HCT116 (cell line): ENCODE results near the gene SLC35E2B. TPM values are rescaled to one million over a fixed set of nuclear protein-coding genes. Genes with fewer than 3 reads are reported as not detected.

Experiments used
- ATAC-seq: fragments of 200-7000 bp; cut with Tn5 transposase; 2 replicates; pipeline ENCODE4 v1.9.1; 2020; ENCODE audit warnings: mild to moderate bottlenecking, moderate library complexity
- BruUV-seq: library from RNA; stranded (reverse); fragments of 400-500 nt; replicated peaks from 2 replicates; lab custom pipeline; 2021; lab: Mats Ljungman, UMichigan
- CTCF ChIA-PET: fragments of 300-600 bp; sonication (Branson Sonifier 250); formaldehyde crosslinking; loops from one replicate; lab custom pipeline; 2021; ENCODE audit warnings: antibody characterized with exemption; lab: Charles Lee
- POLR2A ChIA-PET: fragments of 300-600, 350-600 bp; sonication (Branson Sonifier 250); formaldehyde crosslinking; loops from one replicate; lab custom pipeline; 2021; ENCODE audit warnings: antibody characterized with exemption; lab: Charles Lee
- RAD21 ChIA-PET, 2 experiments: fragments of 300-600 bp; sonication (Branson Sonifier 250); formaldehyde crosslinking; loops; one replicate each; lab custom pipeline; 2023; ENCODE audit warnings: low total read pairs in 2 of 2; ENCODE audit not compliant: uncharacterized antibody in 2 of 2, unreplicated experiment in 2 of 2, low non-redundant PET in 1 of 2; lab: Charles Lee
- DNase-seq: peaks from one replicate; pipeline ENCODE4 v3.0.0-alpha.2; 2010; ENCODE audit warnings: low read depth, low spot score
- H2AFZ ChIP-seq: fragments of 200-600 bp; shearing (Covaris generic), sonication (generic); 2 replicates; pipeline ENCODE4 v1.6.1; 2017; ENCODE audit warnings: low read depth, mixed run types, mixed read lengths, antibody characterized with exemption, low read length; ENCODE audit not compliant: poor library complexity, severe bottlenecking
- H3K27ac ChIP-seq: 2 replicates; pipeline ENCODE4 v1.5.1; 2012; ENCODE audit warnings: low read depth, low read length
- H3K27me3 ChIP-seq: fragments of 200-600 bp; sonication (generic); 2 replicates; pipeline ENCODE4 v1.6.1; 2016; ENCODE audit warnings: mixed run types, low read length, mixed read lengths; ENCODE audit not compliant: insufficient read depth
- H3K36me3 ChIP-seq, 2 experiments: fragments of 200-500 bp in 1 of 2; fragments of 200-600 bp in 1 of 2; sonication (Bioruptor generic) in 1 of 2; sonication (generic) in 1 of 2; 2 replicates each; pipeline versions ENCODE4 v1.5.1 to v1.6.1; 2014 to 2016; ENCODE audit warnings: low read length in 2 of 2, inconsistent platforms in 1 of 2, mixed read lengths in 1 of 2, mixed run types in 1 of 2; ENCODE audit not compliant: insufficient read depth in 2 of 2, control insufficient read depth in 1 of 2
- H3K4me1 ChIP-seq, 2 experiments: fragments of 200-600 bp in 1 of 2; sonication (generic) in 1 of 2; 2 replicates each; pipeline versions ENCODE4 v1.5.1 to v1.6.1; 2012 to 2017; ENCODE audit warnings: low read length in 2 of 2, inconsistent platforms in 1 of 2, mild to moderate bottlenecking in 1 of 2, mixed read lengths in 1 of 2, mixed run types in 1 of 2, moderate library complexity in 1 of 2; ENCODE audit not compliant: insufficient read depth in 2 of 2, control insufficient read depth in 1 of 2
- H3K4me2 ChIP-seq: fragments of 200-600 bp; sonication (generic); 2 replicates; pipeline ENCODE4 v1.6.1; 2017; ENCODE audit warnings: mixed run types, low read length, mixed read lengths
- H3K4me3 ChIP-seq, 2 experiments: fragments of 200-600 bp in 1 of 2; sonication (generic) in 1 of 2; replicated peaks in 1 of 2; 2 replicates each; pipeline ENCODE4 v1.5.1; 2011 to 2016; ENCODE audit warnings: low read length in 2 of 2, control low read depth in 1 of 2, low read depth in 1 of 2, mild to moderate bottlenecking in 1 of 2, mixed read lengths in 1 of 2, mixed run types in 1 of 2
- H3K79me2 ChIP-seq: fragments of 200-600 bp; sonication (generic); 2 replicates; pipeline ENCODE4 v1.6.1; 2017; ENCODE audit warnings: mild to moderate bottlenecking, mixed run types, low read length, moderate library complexity, mixed read lengths; ENCODE audit not compliant: insufficient read depth
- H3K9ac ChIP-seq: fragments of 200-600 bp; sonication (generic); 2 replicates; pipeline ENCODE4 v1.6.1; 2016; ENCODE audit warnings: low read length, mixed read lengths
- H3K9me2 ChIP-seq: fragments of 200-600 bp; sonication (generic), shearing (Covaris generic); 2 replicates; pipeline ENCODE4 v1.6.1; 2017; ENCODE audit warnings: mixed run types, mild to moderate bottlenecking, moderate library complexity; ENCODE audit not compliant: insufficient read depth
- H3K9me3 ChIP-seq, 2 experiments: fragments of 200-500 bp in 1 of 2; fragments of 200-600 bp in 1 of 2; sonication (Bioruptor generic) in 1 of 2; sonication (generic) in 1 of 2; 2 replicates each; pipeline ENCODE4 v1.6.1; 2014 to 2017; ENCODE audit warnings: low read length in 2 of 2, mixed read lengths in 2 of 2, inconsistent platforms in 1 of 2, low read depth in 1 of 2, mild to moderate bottlenecking in 1 of 2, mixed run types in 1 of 2, moderate library complexity in 1 of 2; ENCODE audit not compliant: control insufficient read depth in 1 of 2, insufficient read depth in 1 of 2
- H4K20me1 ChIP-seq: fragments of 200-600 bp; sonication (generic), shearing (Covaris generic); 2 replicates; pipeline ENCODE4 v1.6.1; 2017; ENCODE audit warnings: mixed run types, mild to moderate bottlenecking, moderate library complexity; ENCODE audit not compliant: insufficient read depth
- CEBPB ChIP-seq: IDR thresholded peaks from 2 replicates; pipeline ENCODE4 v1.6.1; 2012; ENCODE audit warnings: low read depth
- EGR1 ChIP-seq: IDR thresholded peaks from 2 replicates; pipeline ENCODE4 v1.6.1; 2012; ENCODE audit warnings: low read depth
- ELF1 ChIP-seq: IDR thresholded peaks from 2 replicates; pipeline ENCODE4 v1.6.1; 2012; ENCODE audit warnings: low read depth, borderline replicate concordance
- EZH2phosphoT487 ChIP-seq: fragments of 200-600 bp; IDR thresholded peaks from 2 replicates; pipeline ENCODE4 v1.6.1; 2018; ENCODE audit warnings: antibody characterized with exemption, borderline replicate concordance
- FOSL1 ChIP-seq: IDR thresholded peaks from 2 replicates; pipeline ENCODE4 v1.6.1; 2012; ENCODE audit warnings: low read depth
- JUND ChIP-seq: IDR thresholded peaks from 2 replicates; pipeline ENCODE4 v1.6.1; 2012
- POLR2A ChIP-seq: IDR thresholded peaks from 2 replicates; pipeline ENCODE4 v1.7.0; 2011; ENCODE audit warnings: borderline replicate concordance; ENCODE audit not compliant: insufficient read depth, insufficient read length; ENCODE audit errors: extremely low read depth
- POLR2AphosphoS5 ChIP-seq: IDR thresholded peaks from 2 replicates; pipeline ENCODE4 v1.6.1; 2011; ENCODE audit warnings: mild to moderate bottlenecking, low read depth, low read length, moderate library complexity
- REST ChIP-seq: IDR thresholded peaks from 2 replicates; pipeline ENCODE4 v1.6.1; 2012; ENCODE audit warnings: low read depth
- SIN3A ChIP-seq: IDR thresholded peaks from 2 replicates; pipeline ENCODE4 v1.6.1; 2012; ENCODE audit warnings: low read depth
- SP1 ChIP-seq: IDR thresholded peaks from 2 replicates; pipeline ENCODE4 v1.6.1; 2012; ENCODE audit warnings: low read depth
- SRF ChIP-seq: IDR thresholded peaks from 2 replicates; pipeline ENCODE4 v1.6.1; 2012; ENCODE audit warnings: low read depth
- TCF7L2 ChIP-seq: IDR thresholded peaks from 2 replicates; pipeline ENCODE4 v1.7.0; 2011; ENCODE audit warnings: borderline replicate concordance, inconsistent platforms; ENCODE audit not compliant: insufficient read depth, insufficient read length; ENCODE audit errors: extremely low read depth
- ZBTB33 ChIP-seq: IDR thresholded peaks from 2 replicates; pipeline ENCODE4 v1.6.1; 2011; ENCODE audit warnings: mild to moderate bottlenecking, low read length, moderate library complexity; ENCODE audit not compliant: insufficient replicate concordance; ENCODE audit errors: extremely low read depth
- ZFX ChIP-seq: fragments of 450-650 bp; IDR thresholded peaks from 2 replicates; pipeline ENCODE4 v1.6.1; 2017
- ZNF274 ChIP-seq: fragments of 200-500 bp; sonication (Bioruptor generic); IDR thresholded peaks from 2 replicates; pipeline ENCODE4 v1.6.1; 2014; ENCODE audit warnings: mild to moderate bottlenecking, low read depth, low read length, inconsistent platforms
- intact Hi-C: fragments of 100-400 bp; cut with micrococcal nuclease; formaldehyde crosslinking; loops from 2 replicates; pipeline ENCODE4 v1.10.0; 2022
- total RNA-seq: library from RNA; stranded (reverse); gene quantifications from one replicate; pipeline ENCODE4 v1.2.1, GENCODE V29; 2021; ENCODE audit not compliant: unreplicated experiment
- TF ChIP-seq, protein P1 (sequence below): IDR thresholded peaks from 2 replicates; pipeline ENCODE4 v1.6.1; 2012
- TF ChIP-seq, protein P2 (sequence below), 3 experiments: fragments of 200-600 bp in 1 of 3; sonication (generic) in 1 of 3; IDR thresholded peaks in 2 of 3; conservative IDR thresholded peaks in 1 of 3; 2 replicates each; pipeline ENCODE4 v1.5.1; 2012 to 2017; ENCODE audit warnings: low read depth in 2 of 3, low read length in 2 of 3, antibody characterized with exemption in 1 of 3, borderline replicate concordance in 1 of 3, control low read depth in 1 of 3, mild to moderate bottlenecking in 1 of 3, mixed read lengths in 1 of 3, mixed run types in 1 of 3, moderate library complexity in 1 of 3; ENCODE audit not compliant: insufficient read depth in 1 of 3

Gene SLC35E2B
- total RNA-seq, 1 experiment from 2014 or later: 30.3 TPM

DNA sequence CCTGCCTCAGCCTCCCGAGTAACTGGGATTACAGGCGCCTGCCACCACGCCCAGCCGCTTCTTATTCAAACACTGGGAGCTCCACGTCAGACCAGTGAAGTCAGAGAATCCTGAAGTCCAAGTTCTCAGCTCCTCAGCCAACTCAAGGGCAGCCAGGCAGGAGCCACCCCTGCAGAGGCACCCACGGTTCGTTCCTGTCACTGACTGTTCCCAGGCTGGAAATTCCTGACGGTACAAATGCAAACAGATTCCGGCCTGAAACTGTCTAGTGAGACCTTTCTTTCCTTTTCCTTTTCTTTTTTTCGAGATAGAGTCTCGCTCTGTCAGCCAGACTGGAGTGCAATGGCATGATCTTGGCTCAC, 11.7 kb downstream of the SLC35E2B start:
- intact Hi-C loops: no loop called here
- no peaks in the 10 kb centered on the region for H4K20me1 ChIP-seq

More for the DNA sequence above, 11.7 kb downstream of the SLC35E2B start:
- ATAC-seq: no peak
- Histone ChIP-seq H3K79me2 (peaks cover 12% of the 10 kb centered on the region; the same call in 1 of the 2 replicates), H2AFZ (no peak overlapping the region), H3K27me3 (no peaks in the 10 kb centered on the region), H3K9me2 (no peaks in the 10 kb centered on the region), H3K4me2 (no peak overlapping the region), H3K27ac (no peak overlapping the region), H3K9ac (no peak overlapping the region), H3K4me3 (no peak overlapping the region), H3K4me1 (peaks cover 8 to 16% of the 10 kb centered on the region in 2 experiments)
- POLR2A ChIA-PET: no interaction called here
- CTCF ChIA-PET: no interaction called here
- BruUV-seq: no TSS peak
- TF ChIP-seq POLR2AphosphoS5 (no peak), CEBPB (no peak), ZBTB33 (no peak), POLR2A (no peak), TCF7L2 (no peak), ZFX (no peak), ZNF274 (no peak), EZH2phosphoT487 (no peak), SRF (no peak), REST (no peak), EGR1 (no peak), SIN3A (no peak), SP1 (no peak), ELF1 (no peak), JUND (no peak), FOSL1 (no peak)
- TF ChIP-seq, protein P1, sequence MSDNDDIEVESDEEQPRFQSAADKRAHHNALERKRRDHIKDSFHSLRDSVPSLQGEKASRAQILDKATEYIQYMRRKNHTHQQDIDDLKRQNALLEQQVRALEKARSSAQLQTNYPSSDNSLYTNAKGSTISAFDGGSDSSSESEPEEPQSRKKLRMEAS: no peak
- TF ChIP-seq, protein P2, sequence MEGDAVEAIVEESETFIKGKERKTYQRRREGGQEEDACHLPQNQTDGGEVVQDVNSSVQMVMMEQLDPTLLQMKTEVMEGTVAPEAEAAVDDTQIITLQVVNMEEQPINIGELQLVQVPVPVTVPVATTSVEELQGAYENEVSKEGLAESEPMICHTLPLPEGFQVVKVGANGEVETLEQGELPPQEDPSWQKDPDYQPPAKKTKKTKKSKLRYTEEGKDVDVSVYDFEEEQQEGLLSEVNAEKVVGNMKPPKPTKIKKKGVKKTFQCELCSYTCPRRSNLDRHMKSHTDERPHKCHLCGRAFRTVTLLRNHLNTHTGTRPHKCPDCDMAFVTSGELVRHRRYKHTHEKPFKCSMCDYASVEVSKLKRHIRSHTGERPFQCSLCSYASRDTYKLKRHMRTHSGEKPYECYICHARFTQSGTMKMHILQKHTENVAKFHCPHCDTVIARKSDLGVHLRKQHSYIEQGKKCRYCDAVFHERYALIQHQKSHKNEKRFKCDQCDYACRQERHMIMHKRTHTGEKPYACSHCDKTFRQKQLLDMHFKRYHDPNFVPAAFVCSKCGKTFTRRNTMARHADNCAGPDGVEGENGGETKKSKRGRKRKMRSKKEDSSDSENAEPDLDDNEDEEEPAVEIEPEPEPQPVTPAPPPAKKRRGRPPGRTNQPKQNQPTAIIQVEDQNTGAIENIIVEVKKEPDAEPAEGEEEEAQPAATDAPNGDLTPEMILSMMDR (IDR thresholded peaks at IDR 0.05 in 2 of 3, conservative IDR thresholded peaks at IDR 0.05 in 1 of 3; ENCODE audit: borderline replicate concordance in 1 of 3, insufficient read depth in 1 of 3, low read depth in 2 of 3, low read length in 2 of 3): no peak
- TF ChIP-seq, all 23 proteins: peak for 0
- RAD21 ChIA-PET: no interaction called here
- no peaks in the 10 kb centered on the region for H3K36me3 ChIP-seq
- no peaks in the 10 kb centered on the region for H3K9me3 ChIP-seq
- no peak for DNase-seq
